NCI-H2107 treated with DMSO at 0.1 percent for 48 hours (cell line): Measurements from ENCODE around the gene CETP.

ENCODE experiments used
- DNase-seq: peaks from one replicate; lab custom pipeline; 2025; ENCODE audit not compliant: unreplicated experiment; lab: John Stamatoyannopoulos, UW

CETP gene, protein sequence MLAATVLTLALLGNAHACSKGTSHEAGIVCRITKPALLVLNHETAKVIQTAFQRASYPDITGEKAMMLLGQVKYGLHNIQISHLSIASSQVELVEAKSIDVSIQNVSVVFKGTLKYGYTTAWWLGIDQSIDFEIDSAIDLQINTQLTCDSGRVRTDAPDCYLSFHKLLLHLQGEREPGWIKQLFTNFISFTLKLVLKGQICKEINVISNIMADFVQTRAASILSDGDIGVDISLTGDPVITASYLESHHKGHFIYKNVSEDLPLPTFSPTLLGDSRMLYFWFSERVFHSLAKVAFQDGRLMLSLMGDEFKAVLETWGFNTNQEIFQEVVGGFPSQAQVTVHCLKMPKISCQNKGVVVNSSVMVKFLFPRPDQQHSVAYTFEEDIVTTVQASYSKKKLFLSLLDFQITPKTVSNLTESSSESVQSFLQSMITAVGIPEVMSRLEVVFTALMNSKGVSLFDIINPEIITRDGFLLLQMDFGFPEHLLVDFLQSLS

DNA sequence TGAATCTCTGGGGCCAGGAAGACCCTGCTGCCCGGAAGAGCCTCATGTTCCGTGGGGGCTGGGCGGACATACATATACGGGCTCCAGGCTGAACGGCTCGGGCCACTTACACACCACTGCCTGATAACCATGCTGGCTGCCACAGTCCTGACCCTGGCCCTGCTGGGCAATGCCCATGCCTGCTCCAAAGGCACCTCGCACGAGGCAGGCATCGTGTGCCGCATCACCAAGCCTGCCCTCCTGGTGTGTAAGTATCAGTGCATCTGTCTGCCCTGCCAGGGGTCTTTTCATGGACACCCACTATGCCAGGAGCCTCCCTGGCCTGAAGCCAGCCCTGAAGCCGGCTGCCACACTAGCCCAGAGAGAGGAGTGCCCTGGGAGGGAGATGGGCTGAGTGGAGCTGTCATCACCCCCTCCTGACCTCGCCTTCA is at the start of gene CETP:
Gene CETP, plus strand, starts transcription at position 100 of the 431 bp plus-strand sequence. Its CDS starts 30 bp downstream, at position 130.
- no peak for DNase-seq

DNA sequence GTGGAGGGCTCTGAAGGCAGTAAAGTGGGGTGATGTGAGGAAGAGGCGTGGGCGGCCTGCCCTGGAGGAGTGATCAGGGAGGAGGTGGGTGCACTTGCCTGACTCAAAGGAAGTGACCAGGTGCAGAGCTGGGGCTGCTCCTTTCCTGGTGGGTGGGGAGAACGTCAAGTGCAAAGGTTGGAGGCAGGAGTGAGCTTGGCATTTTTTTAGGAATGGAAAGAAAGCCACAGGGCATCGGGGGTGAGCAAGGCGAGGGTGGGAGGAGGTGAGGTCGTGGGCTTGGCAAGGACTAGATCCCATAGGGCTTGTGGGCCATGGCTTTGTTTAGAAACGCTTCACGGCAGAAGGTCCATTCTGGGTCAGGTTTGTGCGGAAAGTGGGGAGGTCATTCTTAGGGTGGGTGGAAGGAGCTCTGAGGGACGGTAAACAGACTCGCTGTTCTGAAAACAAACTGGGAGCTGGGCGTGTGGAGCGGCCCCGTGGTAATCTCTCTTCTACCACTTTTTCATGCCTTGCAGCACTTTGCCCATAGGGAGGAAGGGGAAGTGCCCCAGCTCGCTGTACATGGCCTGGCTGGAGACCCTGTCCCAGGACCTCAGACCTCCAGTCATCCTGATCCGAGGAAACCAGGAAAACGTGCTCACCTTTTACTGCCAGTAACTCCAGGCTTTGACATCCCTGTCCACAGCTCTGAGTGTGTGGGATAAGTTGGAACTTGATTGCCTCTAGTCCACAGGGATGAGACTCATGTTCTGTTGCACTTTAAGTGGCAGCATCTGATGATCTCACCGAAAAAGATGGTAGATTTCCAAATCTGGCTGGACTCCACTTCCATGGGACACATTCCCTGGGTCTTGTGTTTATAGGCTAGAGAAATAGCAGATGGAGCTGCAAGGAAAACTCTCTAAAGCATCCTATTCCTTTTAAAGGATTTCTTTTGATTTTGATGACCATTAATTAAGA is 48.7 kb upstream of the CETP start:
- no peak for DNase-seq

DNA sequence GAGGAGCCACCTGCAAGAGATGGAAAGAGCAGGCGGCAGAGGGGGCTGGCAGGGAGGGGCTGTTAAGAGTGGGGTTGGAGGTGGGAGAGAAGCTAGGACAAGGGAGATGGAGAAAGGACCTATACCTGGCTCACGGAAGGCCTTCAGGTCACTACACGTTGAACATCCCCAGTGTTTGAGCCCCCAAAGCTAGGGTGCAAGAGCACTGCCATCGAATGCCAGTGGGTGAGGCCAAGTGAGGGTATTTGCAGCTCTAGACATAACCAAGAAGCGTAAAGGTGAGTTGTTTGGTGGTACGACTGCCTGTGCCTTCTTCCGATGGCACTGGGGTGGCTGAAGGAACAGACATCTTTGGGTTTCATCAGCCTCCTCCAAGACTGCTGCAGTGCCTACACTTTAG is 46.9 kb upstream of the CETP start:
- DNase-seq = no peak

DNA sequence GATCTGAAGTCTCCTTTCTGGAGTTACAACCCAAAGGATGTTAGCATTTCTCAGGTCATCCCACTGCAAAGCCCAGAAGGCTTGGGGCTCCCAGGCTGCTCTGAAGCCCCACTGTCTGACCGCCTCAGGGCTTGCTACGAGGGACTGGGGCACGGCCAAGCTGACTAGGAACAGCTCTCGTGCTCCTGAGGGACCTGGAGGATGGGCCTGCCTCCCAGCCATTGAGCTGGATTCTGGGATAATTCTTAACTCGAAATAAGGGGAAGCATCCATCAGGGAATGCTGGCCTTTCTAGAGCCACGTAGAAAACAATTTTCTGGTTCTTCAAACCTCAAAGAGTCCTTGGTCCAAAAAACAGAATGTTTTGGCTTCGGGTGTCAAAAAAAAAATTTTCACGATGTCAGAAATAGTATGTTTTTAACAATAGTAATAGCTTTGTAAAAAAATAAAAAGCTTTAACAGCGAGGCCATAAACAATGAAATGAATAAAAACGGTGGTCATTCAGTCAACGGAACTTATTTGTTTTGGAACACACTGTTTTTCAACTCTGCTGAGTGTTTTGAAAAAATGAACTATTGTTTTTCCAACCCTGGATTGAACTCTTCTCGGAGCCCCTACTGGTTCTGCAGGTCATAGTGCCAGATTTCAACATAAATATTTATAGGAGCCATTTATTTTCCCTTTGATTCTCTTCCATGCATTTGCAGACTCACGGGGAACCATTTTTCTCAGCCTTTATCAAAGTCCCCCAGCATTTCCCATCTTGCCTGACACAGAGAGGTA is 46.2 kb upstream of the CETP start:
- no peak for DNase-seq

DNA sequence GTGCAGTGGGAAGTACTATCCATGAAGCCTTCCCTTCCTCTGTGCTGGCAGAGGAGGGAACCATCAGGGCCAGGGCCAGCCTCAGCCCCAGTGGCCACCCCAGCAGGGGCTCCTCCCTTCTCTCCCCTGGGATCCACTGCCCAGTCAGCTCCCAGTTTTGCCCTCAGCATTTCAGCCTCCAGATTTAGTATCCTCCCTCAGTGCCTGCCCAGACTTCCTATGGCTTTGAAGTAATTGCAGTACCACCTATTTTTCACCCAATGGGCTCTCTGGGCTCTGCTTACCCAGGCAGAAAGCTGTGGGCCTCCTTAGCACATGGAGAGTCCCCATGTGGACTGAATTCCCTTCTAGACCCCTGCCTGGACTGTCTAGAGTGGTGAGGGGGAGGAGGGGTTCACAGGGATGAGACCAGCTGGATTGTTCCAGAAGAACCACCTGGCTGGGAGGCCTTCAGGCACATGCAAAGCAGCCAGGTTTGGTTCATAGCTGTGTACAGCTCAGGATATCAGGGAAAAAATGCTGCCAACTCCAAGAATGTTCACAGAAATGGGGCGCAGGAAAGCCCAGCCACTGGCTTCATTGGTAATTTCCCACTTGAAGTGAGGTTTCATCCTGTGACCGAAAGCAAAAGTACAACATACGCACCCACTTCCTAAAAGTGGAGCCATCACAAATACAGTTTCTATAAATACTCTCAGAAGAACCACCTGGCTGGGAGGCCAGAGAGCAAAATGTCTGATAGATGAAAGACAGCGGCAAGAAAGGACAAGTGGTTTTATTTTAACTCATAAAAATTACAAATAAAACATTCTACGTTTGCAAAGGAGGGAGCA is 45.0 kb upstream of the CETP start:
- DNase-seq = no peak

DNA sequence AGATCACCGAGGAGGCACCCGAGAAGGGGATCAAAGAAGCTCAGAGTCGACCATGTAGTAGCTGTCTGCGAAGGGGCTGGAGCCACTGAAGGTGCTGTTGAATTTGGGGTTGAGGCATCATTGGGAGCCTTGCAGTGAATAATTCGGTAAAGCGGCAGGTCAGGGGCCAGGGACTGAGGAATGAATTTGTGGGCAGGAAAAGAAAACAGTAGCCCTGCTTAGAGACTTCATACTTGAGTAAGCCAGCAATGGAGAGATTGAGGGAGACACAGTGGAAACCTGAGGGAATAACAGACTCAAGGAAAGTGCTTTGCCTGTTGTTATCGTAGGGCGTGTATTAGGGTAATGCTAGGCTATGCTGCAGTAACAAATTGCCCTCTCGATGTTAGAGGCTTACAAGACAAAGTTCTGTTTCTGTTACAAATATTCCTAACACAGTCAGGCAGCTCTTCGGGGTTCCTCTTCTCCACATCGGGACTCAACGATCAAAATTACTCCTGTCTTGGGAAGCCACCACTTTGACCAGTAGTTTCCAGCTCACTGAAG is 43.2 kb upstream of the CETP start:
- DNase-seq = no peak

DNA sequence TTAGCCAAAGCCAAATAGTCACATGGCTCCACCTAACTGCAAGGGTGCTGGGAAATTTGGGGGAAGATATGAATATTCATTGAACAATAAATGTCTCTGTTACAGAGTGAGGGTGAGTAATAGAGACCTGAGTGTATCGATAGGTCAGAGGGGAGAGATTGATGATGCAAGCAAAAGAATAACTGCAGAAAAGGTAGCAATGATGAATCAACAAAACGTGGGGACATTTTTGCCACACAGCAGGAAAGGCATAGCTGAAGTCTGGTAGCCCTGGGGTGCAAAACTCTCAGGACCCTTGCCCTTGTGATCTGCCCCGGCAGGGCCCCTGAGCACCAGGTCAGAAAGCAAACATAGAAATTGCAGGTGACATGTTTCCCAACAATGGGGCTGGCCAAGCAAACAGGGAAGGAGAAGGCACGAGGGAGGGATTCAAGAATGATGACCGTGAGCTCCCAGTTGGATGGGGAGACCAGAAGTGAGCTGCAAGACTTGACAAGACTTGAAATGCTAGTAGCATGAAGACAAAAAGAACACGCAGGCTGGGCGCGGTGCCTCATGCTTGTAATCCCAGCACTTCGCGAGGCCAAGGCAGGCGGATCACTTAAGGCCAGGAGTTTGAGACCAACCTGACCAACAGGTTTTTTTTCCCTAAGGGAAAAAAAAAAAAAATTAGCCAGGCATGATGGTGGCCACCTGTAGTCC is 42.5 kb upstream of the CETP start:
- DNase-seq = no peak

DNA sequence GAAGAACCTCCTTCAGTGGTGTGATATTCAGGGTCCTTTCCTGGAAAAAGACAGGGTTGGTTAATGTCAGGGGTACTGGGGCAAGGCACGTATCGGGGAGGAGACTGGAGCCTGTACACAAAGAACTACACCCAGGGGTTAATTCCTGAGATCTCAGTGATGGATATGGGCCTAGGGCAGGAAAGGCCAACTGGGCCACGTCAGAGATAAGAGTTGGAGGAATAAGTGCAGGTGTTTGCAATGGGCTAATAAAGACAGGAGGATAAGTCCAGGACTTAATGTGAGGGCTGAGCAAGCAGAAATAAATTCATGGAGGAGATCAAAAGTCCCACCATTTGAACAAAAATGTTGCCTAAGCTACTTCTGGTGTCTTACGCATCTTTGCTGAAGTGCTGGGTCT is 40.2 kb upstream of the CETP start:
- DNase-seq = no peak

DNA sequence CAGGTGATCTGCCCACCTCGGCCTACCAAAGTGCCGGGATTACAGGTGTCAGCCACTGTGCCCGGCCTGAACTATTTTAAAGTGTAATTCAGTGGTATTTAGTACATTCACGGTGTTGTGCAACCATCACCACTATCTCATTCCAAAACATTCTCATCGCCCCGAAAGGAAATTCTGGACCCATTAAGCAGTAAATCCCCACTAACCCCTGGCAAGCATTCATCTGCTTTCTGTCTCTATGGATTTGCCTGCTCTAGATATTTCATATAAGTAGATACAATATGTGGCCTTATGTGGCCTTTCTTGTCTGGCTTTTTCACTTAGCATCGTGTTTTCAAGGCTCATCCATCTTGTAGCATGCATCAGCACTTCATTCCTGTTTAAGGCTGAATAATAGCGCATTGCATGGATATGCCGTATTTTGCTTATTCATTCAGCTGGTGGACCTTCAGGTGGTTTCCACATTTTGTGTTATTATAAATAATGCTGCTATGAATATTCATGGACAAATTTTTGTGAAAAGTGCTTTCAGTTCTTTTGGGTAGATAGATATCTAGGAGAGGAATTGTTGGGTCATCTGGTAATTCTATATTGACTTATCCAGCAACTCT is 38.2 kb upstream of the CETP start:
- DNase-seq = no peak

DNA sequence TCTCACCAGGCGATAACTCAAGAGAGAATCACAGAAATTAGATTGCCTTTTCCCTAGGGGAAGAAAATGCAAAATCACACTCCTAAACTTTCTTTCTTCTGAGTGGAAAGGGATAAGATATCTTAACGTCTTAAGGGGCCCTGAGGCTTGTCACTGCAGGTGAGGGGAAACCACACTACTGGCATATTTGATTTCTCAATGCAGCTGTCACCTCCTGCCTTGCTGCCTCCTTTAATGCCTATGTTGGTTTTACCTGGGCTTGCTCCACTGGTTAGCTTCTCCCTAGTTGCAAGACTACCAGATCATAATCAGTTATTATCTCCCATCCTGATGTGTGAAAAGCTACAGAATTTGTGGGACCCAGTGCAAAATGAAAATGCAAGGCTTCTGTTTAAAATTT is 34.3 kb upstream of the CETP start:
- no peak for DNase-seq

DNA sequence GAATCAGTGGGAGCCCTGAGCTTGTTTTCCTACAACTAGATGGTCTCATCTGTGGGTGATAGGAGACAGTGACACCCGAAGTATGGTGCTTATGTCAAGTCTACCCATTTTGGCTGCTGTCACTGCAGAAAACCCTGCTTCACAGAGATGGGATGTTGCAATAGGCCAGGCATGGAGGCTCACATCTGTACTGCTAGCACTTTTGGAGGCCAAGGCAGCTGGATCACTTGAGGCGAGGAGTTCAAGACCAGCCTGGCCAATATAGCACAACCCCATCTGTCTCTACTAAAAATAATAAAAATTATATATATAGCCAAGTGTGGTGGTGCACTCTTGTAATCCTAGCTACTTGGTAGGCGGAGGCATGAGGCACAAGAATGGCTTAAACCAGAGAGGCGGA is 32.1 kb upstream of the CETP start:
- DNase-seq = no peak

DNA sequence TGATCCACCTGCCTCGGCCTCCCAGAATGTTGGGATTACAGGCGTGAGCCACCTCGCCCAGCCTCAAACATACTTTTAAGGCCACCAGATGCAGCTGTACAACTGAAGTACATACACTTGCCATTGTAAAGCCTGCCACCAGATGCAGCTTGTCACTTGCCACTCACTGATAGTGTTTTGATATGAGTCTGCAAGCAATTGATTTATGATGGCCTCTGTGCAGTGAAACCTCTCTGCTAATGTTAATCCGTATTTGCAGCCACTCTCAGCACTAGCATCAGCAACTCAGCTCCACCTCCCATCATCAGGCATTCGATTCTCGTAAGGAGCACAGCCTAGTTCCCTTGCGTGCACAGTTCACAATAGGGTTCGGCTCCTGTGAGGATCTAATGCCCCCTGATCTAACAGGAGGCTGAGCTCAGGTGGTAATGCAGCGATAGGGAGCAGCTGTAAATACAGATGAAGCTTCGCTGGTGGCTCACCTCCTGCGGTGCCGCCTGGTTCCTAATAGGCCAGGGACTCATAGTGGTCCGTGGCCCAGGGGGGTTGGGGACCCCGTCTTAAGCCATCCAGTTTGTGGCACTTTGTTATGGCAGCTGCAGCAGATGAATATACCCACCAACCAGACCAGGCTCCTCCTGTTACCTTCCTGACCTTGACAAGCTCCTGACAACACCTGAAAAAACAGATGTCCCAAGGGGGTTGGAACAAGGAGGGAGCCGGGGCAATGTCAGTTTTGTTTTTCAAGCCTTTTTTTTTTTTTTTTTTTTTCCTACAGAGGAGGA is 31.1 kb upstream of the CETP start:
- peak; percentile 97 for DNase-seq

DNA sequence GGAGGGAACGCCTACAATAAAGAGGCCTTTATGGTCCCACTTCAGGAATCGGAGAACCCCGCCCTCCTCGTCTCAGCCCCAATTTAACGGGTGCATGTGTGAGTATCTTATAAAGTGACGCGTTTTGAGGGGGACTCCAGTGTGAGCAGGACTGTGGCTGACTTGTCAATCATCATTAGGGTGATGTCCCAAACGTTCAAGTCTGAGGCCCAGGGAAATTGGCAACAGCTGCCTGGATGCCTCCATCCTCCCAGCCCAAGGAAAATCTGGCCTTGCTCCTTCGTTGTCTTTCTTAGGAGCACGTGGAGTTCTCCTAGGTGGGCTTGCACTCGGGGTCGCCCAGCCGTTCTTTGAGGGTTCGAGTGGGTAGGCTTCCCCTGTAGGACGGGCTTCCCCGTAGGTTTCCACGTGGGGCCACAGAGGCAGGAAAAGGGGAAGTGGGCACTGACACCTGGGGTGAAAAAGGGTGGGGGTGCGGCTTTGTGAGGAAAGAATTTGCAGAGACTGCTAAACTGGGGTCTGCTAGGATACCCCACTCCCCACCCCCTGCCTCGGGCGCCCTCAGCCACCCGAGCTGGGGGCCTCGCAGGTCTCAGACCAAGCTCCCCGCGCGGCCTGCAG is 30.4 kb upstream of the CETP start:
- DNase-seq = peak; percentile 97

DNA sequence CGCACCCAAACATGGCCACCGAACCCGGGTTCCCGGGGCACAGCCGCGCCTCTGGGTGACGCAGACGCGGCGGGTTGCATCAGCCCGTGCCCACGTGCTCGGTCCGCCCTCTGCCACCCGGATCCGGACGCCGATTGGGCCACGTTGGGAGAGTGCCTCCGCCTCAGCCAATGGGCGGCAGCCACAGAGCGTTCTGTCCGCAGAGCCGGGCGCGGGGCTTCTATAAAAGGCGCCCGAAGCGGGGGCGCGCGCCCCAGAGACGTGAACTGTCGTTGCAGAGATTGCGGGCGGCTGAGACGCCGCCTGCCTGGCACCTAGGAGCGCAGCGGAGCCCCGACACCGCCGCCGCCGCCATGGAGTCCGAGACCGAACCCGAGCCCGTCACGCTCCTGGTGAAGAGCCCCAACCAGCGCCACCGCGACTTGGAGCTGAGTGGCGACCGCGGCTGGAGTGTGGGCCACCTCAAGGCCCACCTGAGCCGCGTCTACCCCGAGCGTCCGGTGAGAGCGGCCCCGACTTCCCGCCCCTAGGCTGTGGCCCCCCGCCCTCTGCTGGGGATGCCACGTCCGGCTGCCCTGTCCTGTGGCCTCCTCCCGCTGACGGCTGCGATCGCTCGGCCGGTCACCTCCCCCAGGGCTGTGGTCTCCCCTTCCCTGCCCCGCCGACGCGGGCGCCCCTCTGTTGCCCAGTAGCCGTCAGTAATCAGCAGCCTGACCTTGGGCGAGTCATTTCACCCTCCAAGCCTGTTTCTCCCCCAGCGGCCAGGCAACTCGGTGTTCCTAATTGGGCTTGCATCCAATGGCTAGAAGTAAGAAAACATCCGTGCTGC is 29.6 kb upstream of the CETP start, which contains the start of gene HERPUD1:
Gene HERPUD1, plus strand, starts transcription at position 251 of the 829 bp plus-strand sequence. Its CDS starts 103 bp downstream, at position 354.
- peak; percentile 96 for DNase-seq

DNA sequence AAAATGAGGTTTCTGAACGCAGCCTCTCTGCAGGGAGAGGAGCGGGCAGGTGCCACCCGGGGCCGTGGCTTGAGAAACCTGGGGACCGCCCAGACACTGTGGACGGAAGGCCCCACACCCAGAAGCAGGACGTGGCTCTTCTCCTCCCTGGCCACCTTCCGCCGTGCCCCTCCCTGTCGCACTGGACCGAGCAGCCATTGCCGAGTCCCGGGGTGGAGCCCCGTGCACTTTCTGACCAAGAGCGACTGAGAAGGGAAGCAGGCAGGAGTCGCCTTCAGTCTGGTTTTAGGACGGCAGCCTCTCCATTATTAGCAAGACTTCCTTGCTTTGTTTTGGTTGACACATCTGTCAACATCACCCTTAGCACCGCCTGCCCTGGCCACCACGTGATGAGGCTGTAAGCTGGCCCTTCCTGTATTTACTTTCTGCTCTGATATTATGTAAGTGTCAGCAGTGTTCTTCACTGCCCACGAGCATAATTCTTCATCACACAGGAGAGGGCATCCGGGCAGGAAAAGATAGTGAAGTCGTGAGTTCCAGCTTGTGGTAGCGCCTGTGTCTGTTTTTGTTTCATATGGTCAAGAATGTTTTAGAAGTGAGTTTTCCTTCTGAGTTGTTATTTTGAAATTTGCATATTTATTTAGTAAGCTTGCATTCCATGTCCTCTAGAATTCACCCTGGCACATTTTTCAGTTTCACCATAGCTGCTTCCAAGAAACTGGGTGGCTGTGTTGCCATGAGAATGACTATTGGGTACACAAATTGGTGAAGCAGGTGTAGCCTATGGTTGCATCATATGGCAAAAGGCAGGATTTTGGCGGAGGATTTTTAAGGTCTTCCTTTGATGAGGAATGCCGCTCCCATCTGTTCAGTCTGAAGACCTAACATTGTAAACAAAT is 28.8 kb upstream of the CETP start:
- peak; percentile 45 for DNase-seq
